ENCODE results near the gene OGDHL. TPM values are rescaled to one million over a fixed set of nuclear protein-coding genes. Genes with fewer than 3 reads are reported as not detected.

Gene OGDHL
- total and polyA plus RNA-seq, 2 donors = 0.79 to 0.87 TPM

Other genes starting within 250 kb of the OGDHL start
- 27.1 TPM for gene ERCC6, start 223.2 kb downstream of the OGDHL start, total RNA-seq
- gene ERCC6, start 223.2 kb downstream of the OGDHL start, polyA plus RNA-seq = 5.9 TPM
- 0.11 TPM for gene SLC18A3, start 152.0 kb downstream of the OGDHL start, total RNA-seq
- gene SLC18A3, start 152.0 kb downstream of the OGDHL start, polyA plus RNA-seq = 0.70 TPM
- not detected for gene CHAT, start 148.3 kb downstream of the OGDHL start, total RNA-seq
- 0.14 TPM for gene CHAT, start 148.3 kb downstream of the OGDHL start, polyA plus RNA-seq
- gene C10orf53, start 82.7 kb downstream of the OGDHL start, total RNA-seq = not detected
- not detected for gene C10orf53, start 82.7 kb downstream of the OGDHL start, polyA plus RNA-seq
- 65.6 TPM for gene PARG, start 179.7 kb upstream of the OGDHL start, total RNA-seq
- 12.6 TPM for gene PARG, start 179.7 kb upstream of the OGDHL start, polyA plus RNA-seq
- 16.3 TPM for gene TIMM23B, start 179.7 kb upstream of the OGDHL start, total RNA-seq
- gene TIMM23B, start 179.7 kb upstream of the OGDHL start, polyA plus RNA-seq = 11.4 TPM
- gene AGAP6, start 226.1 kb upstream of the OGDHL start, total RNA-seq = 8.2 TPM
- 8.1 TPM for gene AGAP6, start 226.1 kb upstream of the OGDHL start, polyA plus RNA-seq